Spinal cord (tissue), 10 donors: Measurements from ENCODE around the gene RNF138. TPM values are rescaled to one million over a fixed set of nuclear protein-coding genes. Genes with fewer than 3 reads are reported as not detected.
"Not testable (repeated sequence)": the region's sequence is repeated elsewhere in the genome, so short reads cannot be mapped to it uniquely, and the experiment has no call there.

Source experiments
- DNase-seq, 6 donors: peaks; one replicate each; pipeline versions ENCODE4 v3.0.0 to v3.0.0-alpha.2; 2013 to 2015; ENCODE audit warnings: low spot score in 6 of 6, low read depth in 4 of 6
- H3K27ac ChIP-seq: one replicate; pipeline ENCODE4 v1.5.1; 2013; ENCODE audit warnings: low read depth, low read length, control low read depth
- H3K27me3 ChIP-seq: one replicate; pipeline ENCODE4 v1.6.1; 2013; ENCODE audit warnings: low read length; ENCODE audit not compliant: control insufficient read depth, insufficient read depth
- H3K36me3 ChIP-seq: one replicate; pipeline ENCODE4 v1.6.1; 2013; ENCODE audit warnings: low read length; ENCODE audit not compliant: control insufficient read depth, insufficient read depth
- H3K4me1 ChIP-seq: one replicate; pipeline ENCODE4 v1.6.1; 2013; ENCODE audit warnings: low read length; ENCODE audit not compliant: control insufficient read depth, insufficient read depth
- H3K4me3 ChIP-seq: one replicate; pipeline ENCODE4 v1.5.1; 2013; ENCODE audit warnings: low read depth, low read length, control low read depth
- H3K9me3 ChIP-seq: one replicate; pipeline ENCODE4 v1.6.1; 2013; ENCODE audit warnings: low read length; ENCODE audit not compliant: control insufficient read depth, insufficient read depth
- WGBS: methylation state at CpG from one replicate; pipeline ENCODE4 v1.1.5; 2013; ENCODE audit warnings: missing lambda C conversion rate; ENCODE audit not compliant: insufficient coverage; 5-methylcytosine and 5-hydroxymethylcytosine counted together
- polyA plus RNA-seq, 2 donors: library from polyadenylated mRNA; unstranded; fragments of 120-200 nt; gene quantifications; one replicate each; pipeline ENCODE4 v1.2.1, GENCODE V29; 2013; ENCODE audit not compliant: insufficient read length in 2 of 2
- total RNA-seq, 2 donors: library from RNA; depleted of rRNA in 1 of 2; stranded (reverse); fragments of 120-200 nt in 1 of 2; fragments of >200 nt in 1 of 2; gene quantifications; one replicate each; pipeline versions ENCODE4 v1.2.3 to v1.2.4, GENCODE V29; 2013 to 2014
- donor health status: healthy.

RNF138 gene
- total and polyA plus RNA-seq, 4 donors, result 34.9 to 58.8 (median 49.0) TPM

DNA sequence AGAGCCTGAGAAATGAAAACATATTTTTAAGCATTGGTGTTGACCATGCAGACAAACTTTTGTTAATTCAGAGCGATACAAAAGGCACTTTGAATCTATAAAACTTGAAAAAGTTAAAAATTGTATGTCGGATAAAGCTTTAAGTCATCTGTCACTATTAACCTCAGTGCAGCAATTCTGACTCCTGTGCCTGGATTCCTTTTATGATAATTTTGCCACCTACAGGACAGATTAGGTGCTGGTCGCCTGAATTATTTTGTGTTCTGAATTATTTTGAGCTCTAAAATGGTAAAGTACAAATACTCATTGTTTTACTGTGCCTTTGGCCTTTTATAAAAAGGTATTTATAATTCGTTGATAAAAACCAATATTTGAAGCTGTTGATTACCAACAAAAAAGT is 19.4 kb upstream of the RNF138 start:
- Histone ChIP-seq H3K4me1 (no peaks in the 10 kb centered on the region), H3K9me3 (no peaks in the 10 kb centered on the region), H3K27me3 (no peaks in the 10 kb centered on the region), H3K36me3 (no peaks in the 10 kb centered on the region), H3K4me3 (no peak overlapping the region), H3K27ac (no peak overlapping the region)
- DNase-seq, result peak in 1 of 6 donors; percentile 55
- no CpG with 5 or more reads among the region's 4 CpGs for WGBS

DNA sequence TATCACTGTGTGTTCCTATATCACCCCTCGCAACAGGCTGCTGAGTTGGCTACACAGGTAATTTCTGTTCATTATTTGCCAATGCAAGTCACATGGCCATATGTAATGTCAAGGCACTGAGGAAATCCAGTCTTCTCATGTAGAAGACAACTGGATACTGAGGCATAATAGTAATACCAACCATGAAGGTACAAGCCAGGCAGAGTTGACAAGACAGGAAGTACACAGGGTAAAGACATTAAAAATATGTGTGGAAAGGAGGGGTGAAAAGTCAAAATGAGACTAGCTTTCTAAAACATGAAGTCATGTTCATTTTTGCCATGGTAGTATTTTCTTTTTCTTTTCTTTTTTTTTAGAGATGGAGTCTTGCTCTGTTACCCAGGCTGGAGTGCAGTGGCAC is 17.5 kb upstream of the RNF138 start:
- no peaks in the 10 kb centered on the region for H3K4me1 ChIP-seq
- no peaks in the 10 kb centered on the region for H3K27me3 ChIP-seq
- no peaks in the 10 kb centered on the region for H3K9me3 ChIP-seq
- H3K4me3 ChIP-seq, result no peak overlapping the region
- no peak for DNase-seq
- no peak overlapping the region for H3K27ac ChIP-seq
- no peaks in the 10 kb centered on the region for H3K36me3 ChIP-seq
- WGBS, result 100% methylated on average over 1 of the region's 1 CpG

DNA sequence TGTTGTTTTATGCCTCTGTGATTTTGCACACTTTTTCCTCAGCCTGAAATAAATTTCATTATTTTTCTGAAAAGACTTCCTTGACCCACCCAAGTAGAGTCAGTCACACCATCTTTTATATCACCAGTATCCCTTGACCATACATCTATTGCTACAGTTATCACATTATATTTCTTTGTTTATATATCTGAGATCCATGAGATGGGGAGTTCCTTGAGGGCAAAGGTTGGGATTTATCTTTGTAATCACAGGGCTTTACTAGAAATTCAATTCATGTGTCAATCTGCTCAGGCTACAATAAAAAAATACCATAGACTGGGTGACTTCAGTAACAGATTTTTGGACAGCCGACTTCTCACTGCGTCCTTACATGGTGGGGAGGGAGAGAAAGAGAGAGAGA is 12.8 kb upstream of the RNF138 start:
- H3K27me3 ChIP-seq, result no peaks in the 10 kb centered on the region
- no peaks in the 10 kb centered on the region for H3K4me1 ChIP-seq
- no peaks in the 10 kb centered on the region for H3K36me3 ChIP-seq
- H3K27ac ChIP-seq, result no peak overlapping the region
- WGBS, result no CpG with 5 or more reads among the region's 2 CpGs
- DNase-seq, result no peak
- no peak overlapping the region for H3K4me3 ChIP-seq
- H3K9me3 ChIP-seq, result no peaks in the 10 kb centered on the region

DNA sequence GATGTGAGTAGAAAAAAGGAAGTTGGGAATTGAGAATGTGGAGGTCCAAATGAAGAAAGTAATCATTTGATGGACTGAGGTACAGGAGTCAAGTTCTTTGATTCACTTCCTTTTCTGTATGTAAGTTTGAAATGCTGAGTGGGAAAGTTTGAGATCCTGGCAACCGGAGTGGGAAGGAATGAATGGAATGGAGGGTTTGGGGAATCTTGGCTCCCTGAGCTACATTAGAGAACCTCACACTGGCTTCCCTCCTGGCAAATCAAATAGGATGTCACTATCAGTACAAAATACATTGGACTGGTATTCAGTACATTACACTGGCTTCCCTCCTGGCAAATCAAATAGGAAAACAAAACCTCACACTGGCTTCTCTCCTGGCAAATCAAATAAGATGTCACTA is 9.8 kb upstream of the RNF138 start:
- WGBS, result no CpG with 5 or more reads among the region's 1 CpG
- no peaks in the 10 kb centered on the region for H3K27me3 ChIP-seq
- H3K36me3 ChIP-seq, result no peaks in the 10 kb centered on the region
- H3K27ac ChIP-seq, result no peak overlapping the region
- no peaks in the 10 kb centered on the region for H3K9me3 ChIP-seq
- H3K4me3 ChIP-seq, result no peak overlapping the region
- DNase-seq, result peak in 1 of 6 donors; percentile 15
- peaks cover 6% of the 10 kb centered on the region for H3K4me1 ChIP-seq

DNA sequence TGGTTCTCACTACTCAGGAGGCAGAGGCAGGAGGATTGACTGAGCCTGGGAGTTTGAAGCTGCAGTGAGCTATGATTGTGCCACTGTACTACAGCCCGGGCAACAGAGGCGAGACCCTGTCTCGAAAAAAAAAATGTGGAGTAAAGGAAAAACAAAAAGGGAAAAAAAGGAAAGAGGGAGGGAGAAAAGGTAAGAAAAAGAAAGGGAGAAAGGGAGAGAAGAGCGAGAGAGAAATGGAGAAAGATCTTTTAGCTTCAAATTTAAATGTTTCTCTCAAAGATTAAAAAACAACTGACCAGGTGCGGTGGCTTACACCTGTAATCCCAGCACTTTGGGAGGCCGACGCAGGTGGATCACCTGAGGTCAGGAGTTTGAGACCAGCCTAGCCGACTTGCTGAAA is 7.9 kb upstream of the RNF138 start:
- no peaks in the 10 kb centered on the region for H3K36me3 ChIP-seq
- DNase-seq, result no peak
- H3K4me1 ChIP-seq, result peaks cover 6% of the 10 kb centered on the region
- H3K27ac ChIP-seq, result no peak overlapping the region
- no peaks in the 10 kb centered on the region for H3K27me3 ChIP-seq
- no peaks in the 10 kb centered on the region for H3K9me3 ChIP-seq
- 91% methylated on average over 7 of the region's 8 CpGs for WGBS
- no peak overlapping the region for H3K4me3 ChIP-seq

DNA sequence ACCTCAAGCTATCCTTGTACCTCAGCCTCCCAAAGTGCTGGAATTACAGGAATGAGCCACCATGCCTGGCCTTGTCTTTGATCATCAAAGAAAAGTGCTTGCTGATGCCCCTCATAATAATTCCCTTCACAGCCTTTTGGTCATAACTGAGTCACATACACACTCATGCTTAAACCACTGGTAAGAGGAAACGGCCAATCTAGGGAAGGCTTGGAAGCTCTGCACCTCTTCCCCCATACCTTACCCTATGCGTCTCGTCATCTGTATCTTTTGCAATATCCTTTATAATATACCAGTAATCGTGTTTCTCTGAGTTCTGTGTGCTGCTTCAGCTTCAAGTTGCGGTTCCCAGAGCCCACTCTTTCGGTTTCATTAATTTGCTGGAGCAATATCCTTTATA is 4.8 kb upstream of the RNF138 start:
- no peak for DNase-seq
- no peak overlapping the region for H3K27ac ChIP-seq
- 98% methylated on average over 6 of the region's 6 CpGs for WGBS
- H3K4me3 ChIP-seq, result no peak overlapping the region
- no peaks in the 10 kb centered on the region for H3K36me3 ChIP-seq
- H3K9me3 ChIP-seq, result no peaks in the 10 kb centered on the region
- peaks cover 6% of the 10 kb centered on the region for H3K4me1 ChIP-seq
- peaks cover 2% of the 10 kb centered on the region for H3K27me3 ChIP-seq

DNA sequence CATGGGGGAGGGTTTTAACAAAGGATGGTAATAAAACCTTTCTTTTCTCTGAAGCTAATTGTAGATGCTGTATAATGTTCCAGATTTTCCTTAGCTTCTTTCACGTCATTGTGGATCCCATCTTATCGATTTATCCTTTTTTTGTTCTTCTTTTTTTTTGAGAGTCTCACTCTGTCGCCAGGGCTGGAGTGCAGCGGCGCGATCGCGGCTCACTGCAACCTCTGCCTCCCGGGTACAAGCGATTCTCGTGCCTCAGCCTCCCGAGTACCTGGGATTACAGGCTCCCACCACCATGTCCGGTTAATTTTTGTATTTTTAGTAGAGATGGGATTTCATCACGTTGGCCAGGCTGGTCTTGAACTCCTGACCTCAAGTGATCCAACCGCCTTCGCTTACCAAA is 843 bp upstream of the RNF138 start:
- H3K4me1 ChIP-seq, DNase-seq, H3K4me3 ChIP-seq, H3K36me3 ChIP-seq, H3K27me3 ChIP-seq, H3K9me3 ChIP-seq, H3K27ac ChIP-seq: not testable (repeated sequence)
- WGBS, result 100% methylated on average over 6 of the region's 16 CpGs

DNA sequence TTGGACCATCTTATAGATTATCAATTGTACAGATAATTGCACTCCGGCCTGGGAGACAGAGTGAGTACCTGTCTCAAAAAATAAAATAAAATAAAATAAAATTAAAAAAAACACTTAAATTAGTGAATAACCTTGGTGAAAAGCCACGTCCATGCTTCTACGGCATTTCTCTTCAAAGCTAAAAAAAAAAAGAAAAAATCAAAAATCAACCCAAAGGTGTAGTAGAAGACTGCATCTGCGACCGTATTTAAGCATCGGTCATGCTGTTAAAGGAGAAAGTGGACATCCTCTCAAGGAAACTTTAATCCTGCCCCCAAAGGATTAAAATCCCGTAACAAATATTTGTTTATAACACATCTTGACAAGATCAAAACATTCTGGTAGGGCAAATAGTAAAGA is 350 bp upstream of the RNF138 start:
- Histone ChIP-seq H3K4me1 (peaks cover 8% of the 10 kb centered on the region), H3K27ac (peak overlapping the region; percentile 99), H3K4me3 (peak overlapping the region; percentile 93), H3K27me3 (peaks cover 2% of the 10 kb centered on the region), H3K9me3 (no peaks in the 10 kb centered on the region), H3K36me3 (no peaks in the 10 kb centered on the region)
- WGBS, result no CpG with 5 or more reads among the region's 7 CpGs
- peak in 1 of 6 donors; percentile 8 for DNase-seq

DNA sequence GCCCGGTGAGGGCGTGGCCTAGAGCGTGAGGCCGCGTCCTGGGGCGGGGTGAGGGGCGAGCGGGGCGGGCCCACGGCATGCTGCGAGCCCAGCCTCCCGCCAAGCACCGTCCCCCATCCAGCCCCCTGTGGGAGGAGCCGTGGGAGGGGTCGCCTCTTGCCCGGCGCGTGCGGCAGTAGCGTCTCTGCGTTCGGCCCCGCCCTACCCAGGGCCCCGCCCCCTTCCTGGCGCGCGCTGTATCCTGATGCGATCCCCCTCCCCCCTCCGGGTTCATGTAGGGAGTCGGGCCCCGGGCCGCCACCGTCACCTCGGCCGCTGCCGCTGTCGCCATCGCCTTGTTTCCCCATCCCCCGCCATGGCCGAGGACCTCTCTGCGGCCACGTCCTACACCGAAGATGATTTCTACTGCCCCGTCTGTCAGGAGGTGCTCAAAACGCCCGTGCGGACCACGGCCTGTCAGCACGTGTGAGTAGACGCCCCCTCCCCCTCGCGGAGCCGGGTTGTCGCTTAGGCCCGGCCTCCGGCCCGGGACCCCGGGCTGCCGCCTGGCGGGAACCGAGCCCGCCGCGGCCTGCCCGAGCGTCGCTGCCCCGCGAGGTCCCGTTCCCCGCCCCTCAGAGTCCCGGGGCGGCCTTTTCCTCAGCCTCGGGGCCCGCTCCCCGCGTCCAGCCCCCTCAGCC is 888 bp downstream of the RNF138 start:
- peaks cover 2% of the 10 kb centered on the region for H3K27me3 ChIP-seq
- H3K27ac ChIP-seq, result peak overlapping the region; percentile 99
- peaks cover 1% of the 10 kb centered on the region for H3K36me3 ChIP-seq
- 0% methylated on average over 77 of the region's 77 CpGs for WGBS
- H3K4me3 ChIP-seq, result peak overlapping the region; percentile 93
- peak; percentile 90 to 99 (median 95) for DNase-seq
- peaks cover 8% of the 10 kb centered on the region for H3K4me1 ChIP-seq
- H3K9me3 ChIP-seq, result no peaks in the 10 kb centered on the region

DNA sequence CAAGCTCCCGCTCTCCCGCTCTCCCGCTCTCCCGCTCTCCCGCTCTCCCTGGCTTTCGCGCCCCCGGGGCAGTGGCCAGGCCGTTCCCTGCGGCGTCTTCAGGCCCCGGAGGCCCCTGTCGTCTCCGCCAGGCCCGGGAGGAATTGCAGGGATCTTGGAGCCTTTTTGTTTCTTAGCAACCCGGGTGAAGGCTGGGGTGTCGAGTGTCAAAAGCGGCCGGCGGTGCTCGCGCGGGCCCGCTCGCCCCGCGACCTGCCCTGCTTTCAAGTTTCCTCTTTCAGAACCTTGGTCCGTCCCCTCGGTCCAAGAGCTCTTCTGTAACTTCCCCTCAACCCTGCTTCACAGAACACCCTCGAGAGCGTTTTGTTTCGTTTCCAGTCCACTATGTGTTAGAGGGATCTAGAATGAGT is 1.4 kb downstream of the RNF138 start:
- WGBS, result 0% methylated on average over 27 of the region's 32 CpGs
- H3K4me1 ChIP-seq, result peaks cover 8% of the 10 kb centered on the region
- DNase-seq, result peak; percentile 10 to 79 (median 34)

More for the DNA sequence above, 1.4 kb downstream of the RNF138 start:
- Histone ChIP-seq H3K27me3 (peaks cover 2% of the 10 kb centered on the region), H3K36me3 (peaks cover 2% of the 10 kb centered on the region), H3K4me3 (peak overlapping the region; percentile 93), H3K27ac (peak overlapping the region; percentile 99), H3K9me3 (no peaks in the 10 kb centered on the region)
